Glomerular visceral epithelial cell (primary cell): ENCODE data around the gene SLIT3.

Experiments used
- DNase-seq: peaks from one replicate; pipeline ENCODE4 v3.0.0-alpha.2; 2016; ENCODE audit errors: extremely low spot score

The SLIT3 gene

DNA sequence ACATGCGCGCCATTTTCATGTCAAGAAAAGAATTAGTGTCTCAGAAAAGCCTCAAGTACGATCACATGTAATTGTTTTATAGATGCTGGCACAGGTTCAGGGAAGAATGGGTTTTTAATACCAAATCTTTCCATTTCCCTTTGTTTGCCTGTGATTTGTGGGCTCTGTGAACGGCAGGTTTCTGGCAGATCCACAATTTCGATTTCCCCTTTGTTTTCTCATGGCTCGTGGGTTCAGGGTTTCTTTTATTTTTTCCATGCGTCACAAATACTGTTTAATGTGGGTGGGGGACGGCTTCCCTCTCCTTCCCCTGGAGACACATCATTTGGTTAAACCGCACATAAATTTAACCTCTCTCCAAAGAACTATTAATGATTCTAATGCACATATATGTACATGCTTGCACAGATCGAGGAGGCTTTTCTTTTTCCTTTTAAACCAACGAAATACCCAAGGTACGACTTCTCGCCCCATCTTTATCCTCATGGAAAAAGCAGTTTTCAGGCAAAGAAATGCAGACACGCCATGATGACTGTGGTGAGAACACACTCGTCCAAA lies 195.9 kb downstream of the SLIT3 start:
- DNase-seq, result no peak

DNA sequence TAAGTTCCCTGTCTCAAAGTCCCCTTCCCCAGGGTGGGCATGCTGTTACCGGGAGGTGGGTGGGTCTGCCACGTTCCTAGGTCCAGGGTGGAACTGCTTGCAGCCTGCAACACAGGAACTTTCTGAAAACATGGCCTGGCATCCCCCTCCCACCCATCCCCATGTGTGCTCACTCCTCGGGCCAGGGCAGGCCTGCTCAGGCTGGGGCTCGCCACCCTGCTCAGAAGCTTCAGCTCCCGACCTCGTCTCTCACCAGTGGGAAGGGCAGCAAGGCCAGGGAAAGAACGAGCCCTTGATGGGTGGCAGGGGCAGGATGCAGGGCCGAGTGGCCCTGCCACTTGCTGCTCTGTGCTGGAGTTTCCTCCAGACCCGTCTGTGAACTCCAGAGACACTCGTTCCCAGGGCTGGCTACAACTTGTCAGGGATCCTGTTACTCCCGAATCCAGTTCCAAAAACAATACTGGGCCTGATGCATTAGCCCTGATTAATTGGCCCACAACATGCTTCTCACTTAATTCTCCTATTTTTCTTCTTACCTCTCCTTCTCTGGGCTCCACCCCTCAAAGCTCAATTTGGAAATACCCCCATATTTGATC lies 197.3 kb downstream of the SLIT3 start:
- DNase-seq, result no peak

GRCh38 chr5:169101966-169102365 lies 199.0 kb downstream of the SLIT3 start:
- DNase-seq, result no peak

GRCh38 chr5:169100735-169101075 lies 200.2 kb downstream of the SLIT3 start:
- peak; percentile 82 for DNase-seq

DNA sequence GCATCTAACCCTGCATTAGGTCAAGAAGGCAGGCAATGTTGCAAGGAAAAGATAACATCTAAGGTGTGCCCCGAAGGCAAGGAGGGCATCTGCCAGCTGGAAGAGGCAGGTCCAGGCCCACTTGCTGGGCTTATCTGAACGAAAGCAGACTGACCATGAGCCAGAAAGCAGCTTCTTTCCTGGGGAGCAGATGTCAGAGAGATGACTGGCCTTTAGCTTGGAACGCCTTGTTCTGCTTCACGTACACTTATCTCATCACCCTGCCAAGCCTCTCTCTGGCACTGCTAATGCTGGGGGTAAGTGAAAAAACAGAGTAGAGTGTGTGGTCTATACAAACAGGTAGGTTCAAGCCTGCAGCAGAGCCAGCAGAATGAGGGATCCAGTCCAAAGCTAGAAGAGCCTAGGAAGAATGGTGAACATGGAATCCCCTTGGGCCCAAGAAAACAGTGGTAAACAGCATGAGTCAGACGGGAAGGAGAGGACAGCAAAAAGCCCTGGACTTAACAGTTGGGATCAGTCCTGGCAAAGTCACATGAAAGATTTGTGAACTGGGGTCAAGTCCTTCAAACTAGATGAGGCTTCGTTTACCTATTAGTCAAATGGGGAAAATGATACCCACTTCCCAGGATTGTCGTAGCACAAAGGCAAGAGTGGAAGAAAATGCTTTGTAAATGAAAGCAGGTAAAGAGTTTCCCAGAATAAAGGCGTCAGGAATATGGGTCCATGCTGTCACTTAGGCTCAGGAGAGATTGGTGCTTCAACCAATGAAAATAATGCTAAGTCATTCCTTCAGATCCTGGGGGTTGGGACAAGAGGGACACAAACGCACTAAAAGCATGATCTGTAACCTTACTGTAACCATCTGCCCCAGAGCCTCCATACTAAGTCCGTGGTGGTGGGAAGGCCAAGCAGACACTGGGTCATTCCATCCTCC lies 200.9 kb downstream of the SLIT3 start:
- no peak for DNase-seq

GRCh38 chr5:169098331-169099121 lies 202.4 kb downstream of the SLIT3 start:
- no peak for DNase-seq

DNA sequence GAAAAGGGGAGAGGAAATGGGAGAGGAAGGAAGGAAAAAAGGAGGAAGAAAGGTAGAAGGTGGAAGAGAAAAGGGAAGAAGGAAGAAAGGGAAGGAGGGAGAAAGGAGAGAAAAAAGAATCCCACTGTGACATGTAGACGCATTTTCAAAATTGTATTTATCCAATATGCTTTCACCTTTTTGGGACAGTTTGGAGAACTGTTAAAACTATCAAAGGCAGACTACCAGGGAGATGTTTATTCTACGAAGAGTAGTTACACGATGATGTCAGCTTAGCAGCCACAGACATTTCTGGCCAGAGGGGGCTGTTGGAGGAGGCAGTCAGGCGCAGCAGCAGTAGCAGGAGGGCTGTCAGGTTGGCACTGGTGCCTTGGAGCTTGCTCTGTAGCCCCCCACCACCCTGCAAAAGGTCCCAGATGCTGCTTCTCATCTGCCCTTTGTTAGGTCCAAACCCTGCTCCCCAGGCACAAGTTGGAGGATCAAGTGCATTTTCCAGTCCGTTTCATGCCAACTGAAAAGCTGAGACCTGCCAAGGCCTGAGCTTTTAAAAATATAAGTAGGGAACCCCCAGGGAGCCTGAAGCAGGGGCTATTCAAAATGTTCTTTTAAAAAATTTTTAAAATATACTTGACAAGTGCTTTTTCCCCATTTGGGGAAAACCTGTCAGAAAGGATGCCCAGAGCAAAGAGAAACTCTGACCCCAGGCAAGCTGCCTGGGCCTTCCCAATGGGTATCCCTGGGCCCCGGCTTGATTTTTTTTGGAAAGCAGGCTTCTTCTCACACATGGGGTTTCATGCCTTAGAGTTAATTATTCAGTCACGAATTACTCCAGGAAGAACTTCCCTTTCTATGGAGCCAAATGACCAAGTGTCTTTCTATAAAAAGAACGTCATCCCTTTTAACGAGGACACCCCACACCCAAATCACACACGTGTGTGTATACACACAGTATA lies 203.3 kb downstream of the SLIT3 start:
- peak; percentile 68 for DNase-seq

DNA sequence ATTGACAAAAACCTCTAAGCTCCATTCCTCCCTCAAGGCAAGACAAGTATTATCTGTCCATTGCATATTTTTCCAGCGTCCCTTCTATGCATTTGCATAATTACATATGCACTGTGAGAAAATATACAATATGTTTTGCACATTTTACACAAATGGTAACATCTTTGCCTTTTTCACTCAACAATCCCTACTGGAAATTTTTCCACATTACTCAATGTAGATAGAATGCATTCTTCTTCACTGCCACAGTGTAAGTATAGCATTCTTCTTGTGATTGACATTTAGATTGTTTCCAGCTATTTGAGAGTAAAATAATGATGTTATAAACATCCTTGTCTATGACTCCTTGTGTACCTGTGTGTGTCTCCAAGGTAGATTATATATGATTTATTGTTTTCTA lies 205.0 kb downstream of the SLIT3 start:
- DNase-seq, result no peak

- DNase-seq, result no peak
Measured at GRCh38 chr5:169095410-169095960, 205.5 kb downstream of the SLIT3 start.

DNA sequence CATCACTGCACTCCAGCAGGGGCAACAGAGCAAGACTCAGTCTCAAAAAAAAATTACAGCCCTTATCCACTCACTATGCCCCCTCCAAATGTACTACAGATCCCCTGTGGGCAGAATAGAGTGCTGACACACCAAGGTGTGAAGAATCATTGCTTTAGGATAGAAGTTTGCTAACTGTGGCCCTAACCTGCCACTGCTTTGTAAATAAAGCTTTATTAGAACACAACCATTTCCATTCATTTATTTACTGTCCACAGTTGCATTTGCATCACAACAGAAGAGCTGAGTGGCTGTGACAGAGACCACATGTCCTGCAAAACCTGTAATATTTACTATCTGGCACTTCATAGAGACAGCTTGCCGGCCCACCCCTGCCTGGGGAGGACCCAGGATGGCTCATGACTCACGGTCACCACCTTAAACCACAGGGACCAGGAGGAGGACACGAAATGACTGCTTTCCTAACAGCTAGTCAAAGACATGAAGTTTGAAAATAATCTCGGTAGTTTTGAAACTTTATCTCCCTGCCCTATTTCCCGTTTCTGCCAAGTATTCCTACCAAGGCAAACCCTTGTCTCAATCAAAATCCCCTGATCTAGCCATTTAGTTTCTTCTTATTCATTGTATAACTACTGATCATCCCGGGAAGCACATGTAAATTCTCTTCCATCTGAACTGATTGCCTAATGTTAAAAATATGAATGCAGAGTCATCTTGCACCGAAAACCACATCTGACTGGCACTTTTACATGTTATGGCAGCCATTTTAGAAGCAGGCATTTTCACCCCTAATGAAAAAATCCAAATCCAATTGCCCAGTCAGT lies 206.1 kb downstream of the SLIT3 start:
- DNase-seq, result peak; percentile 73

DNA sequence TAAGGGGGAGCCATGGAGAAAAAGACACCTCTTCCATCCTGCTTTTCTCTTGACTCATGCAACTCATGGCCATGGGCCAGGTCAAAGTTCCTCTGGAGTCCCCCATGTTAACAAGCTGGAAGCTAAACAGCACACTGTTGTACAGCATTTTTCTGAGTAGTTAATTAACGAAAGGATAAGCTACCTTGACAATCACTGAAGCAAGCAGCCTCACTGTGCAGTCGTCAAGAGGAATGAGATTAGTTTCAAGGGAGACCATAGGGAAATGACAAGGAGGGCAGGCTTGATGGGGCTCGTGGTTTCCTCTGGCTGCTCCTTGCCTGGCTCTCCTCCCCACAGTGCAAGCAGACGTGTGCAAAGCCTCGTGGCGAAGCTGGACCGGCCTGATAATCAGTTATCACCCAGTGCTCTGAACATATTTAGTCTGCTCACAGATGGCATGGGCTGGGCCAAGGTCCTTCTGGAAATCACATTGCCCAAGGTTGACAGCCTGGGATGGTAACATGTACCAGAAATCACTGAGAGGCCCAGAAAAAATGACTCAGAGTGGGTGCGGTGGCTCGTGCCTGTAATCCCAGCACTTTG lies 209.5 kb downstream of the SLIT3 start:
- DNase-seq, result peak; percentile 62

DNA sequence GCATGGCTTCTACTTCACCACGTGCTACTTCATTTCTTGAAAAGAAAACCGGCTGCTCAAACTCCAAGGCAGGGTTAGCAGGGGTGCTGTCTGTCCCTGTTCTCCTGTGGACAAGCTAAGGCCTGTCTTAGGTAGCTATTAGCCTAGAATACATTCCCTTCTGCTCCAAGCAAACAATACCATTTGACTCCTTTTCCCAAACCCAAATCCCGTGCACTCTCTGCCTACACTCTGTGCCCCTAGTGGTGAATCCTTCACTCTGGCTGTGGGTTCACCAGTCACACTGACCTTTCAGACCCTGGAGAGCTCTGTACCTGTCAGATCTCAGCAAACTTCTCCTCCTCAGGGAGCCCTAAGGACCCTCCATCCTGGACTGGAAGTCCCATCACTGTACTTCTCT lies 211.6 kb downstream of the SLIT3 start:
- DNase-seq, result no peak

GRCh38 chr5:169088028-169088725 lies 212.8 kb downstream of the SLIT3 start:
- no peak for DNase-seq

GRCh38 chr5:169085636-169086035 lies 215.3 kb downstream of the SLIT3 start:
- no peak for DNase-seq

DNA sequence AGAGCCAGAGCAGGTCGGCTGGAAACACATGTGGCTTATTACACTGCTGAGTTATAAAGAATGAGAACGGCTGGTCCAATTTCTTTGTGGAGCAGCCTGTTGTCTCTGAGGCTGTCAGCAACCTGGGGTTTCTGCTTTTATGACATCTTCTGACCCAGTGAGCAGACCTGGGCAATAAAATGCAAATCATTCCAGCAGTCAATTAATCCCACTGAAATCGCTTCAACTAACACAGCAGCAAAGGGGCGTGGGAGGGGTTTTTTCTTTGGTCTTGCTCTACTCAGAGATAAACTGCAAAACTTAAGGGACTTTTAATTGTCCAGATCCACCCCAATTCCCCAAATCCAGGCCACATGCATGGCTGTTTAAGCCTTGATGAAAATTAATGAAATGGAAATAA lies 215.7 kb downstream of the SLIT3 start:
- no peak for DNase-seq

GRCh38 chr5:169084775-169085174 lies 216.2 kb downstream of the SLIT3 start:
- DNase-seq, result no peak

DNA sequence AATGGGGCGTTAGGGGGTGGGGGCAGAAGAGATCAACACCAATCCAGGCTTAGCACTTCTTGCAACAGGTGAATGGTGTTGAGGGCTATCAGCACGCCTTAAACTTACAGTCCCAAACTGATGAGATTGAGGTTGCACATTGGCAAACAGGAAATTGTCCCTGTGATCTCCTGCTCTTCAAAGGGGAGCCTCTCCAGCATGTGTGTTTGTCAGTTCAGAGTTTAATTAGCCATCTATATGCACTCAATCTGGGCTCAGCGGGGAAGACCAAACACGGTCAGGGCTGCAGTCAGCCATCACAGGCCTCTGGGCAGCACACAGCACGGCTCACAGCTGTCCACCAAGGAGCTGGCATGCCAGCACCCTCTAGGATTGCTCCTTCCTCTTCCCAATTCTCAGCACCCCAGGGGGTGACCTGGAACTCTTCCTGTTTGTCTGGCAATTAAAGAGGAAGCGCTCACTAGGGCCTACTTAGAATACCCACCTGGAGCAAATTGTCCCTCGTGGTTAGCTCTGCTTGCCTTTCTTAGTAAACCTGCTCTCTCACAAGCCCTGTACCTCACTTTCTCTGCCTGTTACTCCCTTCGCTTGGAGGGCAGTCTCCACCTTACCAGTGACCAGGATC lies 217.4 kb downstream of the SLIT3 start:
- DNase-seq, result no peak

DNA sequence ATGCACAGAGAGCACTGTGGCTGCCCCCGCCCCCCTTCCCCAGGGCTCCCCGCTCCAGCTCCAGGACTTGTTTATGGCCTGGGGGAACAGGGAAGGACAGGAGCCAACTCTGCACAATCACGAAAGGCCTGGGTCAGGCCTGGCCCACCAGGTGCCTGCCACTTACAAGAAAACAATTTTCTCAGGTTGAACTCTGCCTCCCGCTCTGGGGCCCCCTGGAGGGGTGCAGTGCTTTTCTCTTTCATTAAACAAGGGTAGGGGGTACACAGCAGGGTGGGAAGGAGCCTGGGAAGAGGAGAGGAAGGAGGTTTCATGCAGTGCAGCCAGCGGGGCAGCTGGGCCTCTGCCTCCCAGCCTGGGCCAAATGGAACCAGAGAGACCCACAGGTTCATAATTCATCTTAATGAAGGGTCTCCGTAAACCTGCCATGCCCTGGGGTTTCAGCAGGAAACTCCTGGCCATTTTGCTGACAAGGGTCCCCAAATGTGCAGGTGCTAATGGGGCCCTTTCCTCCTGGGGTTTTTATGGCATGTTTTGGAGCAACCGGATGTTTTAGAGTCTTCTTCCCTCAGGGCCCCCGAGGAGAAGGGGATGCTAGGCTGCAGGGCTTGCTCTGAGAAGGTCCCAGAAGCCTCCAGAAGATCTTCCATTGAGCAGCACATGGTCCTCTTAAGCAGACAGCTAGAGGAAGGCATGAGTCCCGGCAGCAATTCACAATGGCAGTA lies 219.8 kb downstream of the SLIT3 start:
- DNase-seq, result no peak
